OCI-M2 (cell line): ENCODE results near the gene ABCG5.

Experiments used
- DNase-seq: peaks from one replicate; lab custom pipeline; 2025; ENCODE audit not compliant: unreplicated experiment; lab: John Stamatoyannopoulos, UW

The ABCG5 gene

GRCh38 chr2:43842866-43843226, 4.2 kb upstream of the ABCG5 start:
- no peak for DNase-seq

- DNase-seq: no peak
These were observed 3.6 kb upstream of the ABCG5 start for GRCh38 chr2:43841949-43842865.

GRCh38 chr2:43840965-43841364, 2.3 kb upstream of the ABCG5 start:
- no peak for DNase-seq

GRCh38 chr2:43839776-43840564, 1.3 kb upstream of the ABCG5 start:
- no peak for DNase-seq

GRCh38 chr2:43837831-43838559, 644 bp downstream of the ABCG5 start:
- no peak for DNase-seq

GRCh38 chr2:43837033-43837432, 1.6 kb downstream of the ABCG5 start:
- DNase-seq: no peak

- no peak for DNase-seq
These were observed 6.2 kb downstream of the ABCG5 start for GRCh38 chr2:43832457-43832856.

- no peak for DNase-seq
These were observed 6.9 kb downstream of the ABCG5 start for GRCh38 chr2:43831543-43832294.

GRCh38 chr2:43826305-43827250, 12.1 kb downstream of the ABCG5 start:
- DNase-seq: no peak

- DNase-seq: no peak
These were observed 12.8 kb downstream of the ABCG5 start for GRCh38 chr2:43825841-43826240.

- no peak for DNase-seq
These were observed 13.6 kb downstream of the ABCG5 start for GRCh38 chr2:43824951-43825493.

GRCh38 chr2:43824512-43824911, 14.1 kb downstream of the ABCG5 start:
- no peak for DNase-seq

- DNase-seq: no peak
These were observed 14.9 kb downstream of the ABCG5 start for GRCh38 chr2:43823751-43824150.

- DNase-seq: no peak
These were observed 15.8 kb downstream of the ABCG5 start for GRCh38 chr2:43822839-43823238.

- DNase-seq: no peak
These were observed 19.0 kb downstream of the ABCG5 start for GRCh38 chr2:43819491-43820163.

GRCh38 chr2:43818761-43819160, 19.9 kb downstream of the ABCG5 start:
- no peak for DNase-seq

- no peak for DNase-seq
These were observed 23.9 kb downstream of the ABCG5 start for GRCh38 chr2:43814711-43815110.

GRCh38 chr2:43812947-43813346, 25.7 kb downstream of the ABCG5 start:
- DNase-seq: no peak

- no peak for DNase-seq
These were observed 26.6 kb downstream of the ABCG5 start for GRCh38 chr2:43812006-43812405.
